ENCODE results near the gene RFTN1.

DNA sequence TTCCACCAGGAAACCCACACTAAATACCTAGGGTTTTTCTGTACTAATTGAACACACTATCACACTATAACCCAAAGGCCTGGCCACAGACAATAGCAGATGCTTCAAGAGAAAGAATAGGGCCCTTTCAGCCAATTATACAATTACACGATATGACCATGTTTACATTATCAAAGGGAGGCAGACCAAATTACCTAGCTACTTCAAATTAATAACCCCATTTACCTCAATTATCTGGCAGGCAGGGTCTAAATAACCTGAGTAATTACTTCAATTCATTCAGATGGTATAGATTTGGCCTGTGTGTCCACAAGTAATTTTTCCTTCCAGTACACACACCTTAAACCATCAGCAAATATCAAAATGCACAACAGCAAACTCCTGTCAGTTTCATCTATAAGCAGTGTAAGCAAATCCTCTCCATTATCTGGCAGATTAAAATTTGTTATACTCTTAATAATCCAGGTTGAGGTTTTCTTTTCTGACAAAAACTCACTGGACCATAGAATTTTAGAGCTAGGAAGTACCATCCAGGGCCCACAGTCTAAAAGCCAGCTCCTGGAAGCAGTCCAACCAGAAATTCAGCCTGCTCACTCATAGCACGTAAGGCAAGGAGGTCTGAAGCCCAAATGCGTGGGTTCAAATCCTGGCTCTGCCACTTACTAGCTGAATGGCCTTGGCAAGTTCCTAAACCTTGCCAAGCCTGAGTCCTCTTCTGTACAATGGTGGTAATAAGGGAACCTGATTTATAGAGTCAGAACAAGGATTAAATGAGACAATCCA is 51.8 kb downstream of the RFTN1 start:
- TF ChIP-seq JUN (IDR thresholded peaks at IDR 0.05; ENCODE audit: low read depth, low read length) (no peak), SIN3A (conservative IDR thresholded peaks at IDR 0.05 in 1 of 2, IDR thresholded peaks at IDR 0.05 in 1 of 2; ENCODE audit: low read depth in 1 of 2, low read length in 2 of 2) (no peak), BRCA1 (IDR thresholded peaks at IDR 0.05; ENCODE audit: low read depth, low read length) (no peak), POLR2A (IDR thresholded peaks at IDR 0.05; ENCODE audit: control extremely low read depth in 1 of 2, low read depth in 2 of 2, low read length in 2 of 2) (no peak), CBX8 (IDR thresholded peaks at IDR 0.05; ENCODE audit: borderline replicate concordance, low read depth, low read length) (no peak), GTF2F1 (IDR thresholded peaks at IDR 0.05; ENCODE audit: borderline replicate concordance, low read depth, low read length) (no peak)

Measured in H1 (cell line).